Neuronal stem cell (in vitro differentiated cells): ENCODE measurements around the gene BCAM.

Source experiments
- DNase-seq: peaks from one replicate; pipeline ENCODE4 v3.0.0-alpha.2; 2013; ENCODE audit warnings: low spot score
- H2AFZ ChIP-seq: one replicate; pipeline ENCODE4 v1.6.1; 2013; ENCODE audit warnings: mild to moderate bottlenecking, low read length, inconsistent platforms
- H2AK5ac ChIP-seq: 2 replicates; pipeline ENCODE4 v1.6.1; 2013; ENCODE audit warnings: low read depth, mild to moderate bottlenecking, inconsistent platforms, low read length, moderate library complexity, mixed read lengths
- H2BK120ac ChIP-seq: 2 replicates; pipeline ENCODE4 v1.6.1; 2013; ENCODE audit warnings: low read depth, mild to moderate bottlenecking, inconsistent platforms, low read length, moderate library complexity, mixed read lengths
- H2BK12ac ChIP-seq: one replicate; pipeline ENCODE4 v1.6.1; 2013; ENCODE audit warnings: low read length, inconsistent platforms
- H2BK15ac ChIP-seq: 2 replicates; pipeline ENCODE4 v1.6.1; 2013; ENCODE audit warnings: mild to moderate bottlenecking, low read length, inconsistent platforms, mixed read lengths
- H2BK5ac ChIP-seq: one replicate; pipeline ENCODE4 v1.6.1; 2013; ENCODE audit warnings: inconsistent platforms, mild to moderate bottlenecking, low read length, moderate library complexity
- H3K14ac ChIP-seq: one replicate; pipeline ENCODE4 v1.6.1; 2013; ENCODE audit warnings: low read length, inconsistent platforms
- H3K18ac ChIP-seq: 2 replicates; pipeline ENCODE4 v1.6.1; 2013; ENCODE audit warnings: low read length, inconsistent platforms
- H3K23ac ChIP-seq: 2 replicates; pipeline ENCODE4 v1.6.1; 2013; ENCODE audit warnings: low read depth, mild to moderate bottlenecking, mixed read lengths, low read length, inconsistent platforms; ENCODE audit not compliant: poor library complexity
- H3K27ac ChIP-seq: replicated peaks from 3 replicates; pipeline ENCODE4 v1.5.1; 2013; ENCODE audit warnings: low read length, inconsistent platforms
- H3K27me3 ChIP-seq, 3 experiments: 2 replicates each; pipeline ENCODE4 v1.6.1; 2013; ENCODE audit warnings: low read length in 3 of 3, mild to moderate bottlenecking in 2 of 3, inconsistent platforms in 1 of 3, low read depth in 1 of 3, mixed read lengths in 1 of 3, moderate library complexity in 1 of 3; ENCODE audit not compliant: control insufficient read depth in 3 of 3, insufficient read depth in 3 of 3
- H3K36me3 ChIP-seq, 2 donors: replicated peaks in 1 of 2; 2 replicates each; pipeline ENCODE4 v1.6.1; 2013; ENCODE audit warnings: low read length in 2 of 2; ENCODE audit not compliant: control insufficient read depth in 2 of 2, insufficient read depth in 2 of 2
- H3K4ac ChIP-seq: 2 replicates; pipeline ENCODE4 v1.6.1; 2013; ENCODE audit warnings: inconsistent platforms, mild to moderate bottlenecking, low read length, moderate library complexity
- H3K4me1 ChIP-seq, 2 donors: 1 replicate in 1 of 2; 2 replicates in 1 of 2; pipeline ENCODE4 v1.6.1; 2013; ENCODE audit warnings: low read length in 2 of 2, low read depth in 1 of 2; ENCODE audit not compliant: control insufficient read depth in 2 of 2, insufficient read depth in 1 of 2
- H3K4me2 ChIP-seq: one replicate; pipeline ENCODE4 v1.6.1; 2013; ENCODE audit warnings: mild to moderate bottlenecking, low read length, inconsistent platforms; ENCODE audit not compliant: insufficient read depth, poor library complexity, severe bottlenecking
- H3K4me3 ChIP-seq, 2 donors: 2 replicates each; pipeline ENCODE4 v1.5.1; 2013; ENCODE audit warnings: low read length in 2 of 2, mild to moderate bottlenecking in 2 of 2, inconsistent platforms in 1 of 2, moderate library complexity in 1 of 2
- H3K79me1 ChIP-seq: one replicate; pipeline ENCODE4 v1.6.1; 2013; ENCODE audit warnings: low read depth, mild to moderate bottlenecking, inconsistent platforms, low read length, moderate library complexity
- H3K9ac ChIP-seq: one replicate; pipeline ENCODE4 v1.6.1; 2013; ENCODE audit warnings: mild to moderate bottlenecking, low read depth, low read length, inconsistent platforms; ENCODE audit not compliant: poor library complexity
- H3K9me3 ChIP-seq, 2 donors: replicated peaks in 1 of 2; 2 replicates each; pipeline versions ENCODE3 to v1.6.1; 2013; ENCODE audit warnings: low read length in 2 of 2, mild to moderate bottlenecking in 2 of 2, inconsistent platforms in 1 of 2, low read depth in 1 of 2, mixed read lengths in 1 of 2, moderate library complexity in 1 of 2; ENCODE audit not compliant: control insufficient read depth in 2 of 2, insufficient read depth in 1 of 2
- H4K8ac ChIP-seq: one replicate; pipeline ENCODE4 v1.6.1; 2013; ENCODE audit warnings: low read depth, mild to moderate bottlenecking, inconsistent platforms, low read length, moderate library complexity
- H4K91ac ChIP-seq: one replicate; pipeline ENCODE4 v1.6.1; 2013; ENCODE audit warnings: low read length, low read depth, mild to moderate bottlenecking, inconsistent platforms; ENCODE audit not compliant: poor library complexity
- WGBS, 2 donors: extraction: QIAGEN DNeasy Blood & Tissue Kit; methylation state at CpG; one replicate each; pipeline ENCODE4 v1.1.7; 2013; ENCODE audit warnings: missing lambda C conversion rate in 2 of 2, mixed read lengths in 1 of 2; ENCODE audit not compliant: insufficient read length in 2 of 2, insufficient replicate concordance in 1 of 2; ENCODE audit errors: extremely low coverage in 2 of 2; 5-methylcytosine and 5-hydroxymethylcytosine counted together

The BCAM gene

DNA sequence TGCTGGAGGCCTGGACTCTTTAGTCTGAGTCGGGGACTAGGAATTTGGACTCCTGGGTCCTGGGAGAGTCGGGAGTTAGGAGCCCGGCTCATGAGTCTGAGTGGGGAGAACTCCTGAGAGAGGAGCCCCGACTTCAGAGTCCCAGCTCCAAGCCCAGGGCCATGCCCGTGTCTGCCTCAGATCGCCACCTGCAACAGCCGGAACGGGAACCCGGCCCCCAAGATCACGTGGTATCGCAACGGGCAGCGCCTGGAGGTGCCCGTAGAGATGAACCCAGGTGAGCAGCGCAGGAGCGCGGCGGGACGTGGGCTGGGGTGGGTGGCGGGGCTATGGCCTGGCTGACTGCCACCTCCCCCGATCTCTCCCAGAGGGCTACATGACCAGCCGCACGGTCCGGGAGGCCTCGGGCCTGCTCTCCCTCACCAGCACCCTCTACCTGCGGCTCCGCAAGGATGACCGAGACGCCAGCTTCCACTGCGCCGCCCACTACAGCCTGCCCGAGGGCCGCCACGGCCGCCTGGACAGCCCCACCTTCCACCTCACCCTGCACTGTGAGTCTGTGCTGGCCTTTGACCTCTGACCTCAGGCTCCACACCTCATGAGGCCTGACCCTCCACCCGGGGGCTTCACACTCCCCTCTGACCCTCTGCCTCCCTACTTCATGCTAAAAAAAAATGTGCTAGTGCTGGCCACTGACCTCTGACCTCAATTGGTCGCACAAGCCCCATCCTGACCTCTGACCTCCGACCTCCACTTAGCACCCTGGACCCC, 4.4 kb downstream of the BCAM start:
- Histone ChIP-seq H3K4me3 (no peak overlapping the region), H3K4ac (no peak overlapping the region), H3K23ac (peak overlapping the region; percentile 3), H4K91ac (no peak overlapping the region), H4K8ac (no peak overlapping the region), H3K9me3 (peaks cover 0 to 3% of the 10 kb centered on the region in 2 donors), H2BK12ac (no peak overlapping the region), H3K4me2 (no peak overlapping the region), H2BK120ac (no peak overlapping the region), H3K14ac (peak overlapping the region; percentile 44), H3K79me1 (no peaks in the 10 kb centered on the region), H3K36me3 (no peaks in the 10 kb centered on the region), H2BK5ac (no peak overlapping the region), H3K9ac (peak overlapping the region; percentile 63), H2AFZ (no peak overlapping the region), H3K27me3 (peaks cover 0 to 5% (median 2%) of the 10 kb centered on the region in 3 experiments), H3K18ac (no peak overlapping the region), H3K27ac (no peak overlapping the region), H2BK15ac (peak overlapping the region; percentile 43), H3K4me1 (peaks cover 20 to 21% of the 10 kb centered on the region in 2 donors), H2AK5ac (peak overlapping the region; percentile 79)
- no CpG with 5 or more reads among the region's 38 CpGs for WGBS, 2 donors
- no peak for DNase-seq

DNA sequence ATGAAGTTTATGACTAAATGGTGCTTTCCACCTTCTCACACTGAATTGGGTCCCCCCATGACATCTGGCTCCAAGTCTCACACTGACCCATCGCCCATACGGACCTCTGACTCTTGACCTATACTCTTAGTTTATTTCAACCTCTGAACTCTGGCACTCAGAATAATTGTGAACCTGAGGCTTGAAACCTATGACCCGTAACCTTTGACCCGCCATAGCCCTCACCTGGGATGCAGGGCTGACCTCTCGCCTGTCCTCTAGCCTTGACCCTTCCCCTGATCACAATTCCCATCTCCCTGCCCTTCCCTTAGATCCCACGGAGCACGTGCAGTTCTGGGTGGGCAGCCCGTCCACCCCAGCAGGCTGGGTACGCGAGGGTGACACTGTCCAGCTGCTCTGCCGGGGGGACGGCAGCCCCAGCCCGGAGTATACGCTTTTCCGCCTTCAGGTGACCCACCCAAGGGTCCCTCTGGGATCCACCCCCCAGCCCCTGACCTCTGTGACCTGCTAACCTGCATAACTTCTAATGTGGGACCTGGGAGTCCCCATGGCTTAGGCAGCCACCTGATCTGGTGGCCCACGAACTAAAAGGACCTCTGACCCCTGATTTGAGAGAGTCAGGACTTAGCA, 5.1 kb downstream of the BCAM start:
- Histone ChIP-seq H2BK120ac (no peak overlapping the region), H3K9ac (no peak overlapping the region), H2AFZ (no peak overlapping the region), H3K79me1 (no peaks in the 10 kb centered on the region), H4K91ac (no peak overlapping the region), H3K4ac (no peak overlapping the region), H2BK5ac (no peak overlapping the region), H2BK15ac (no peak overlapping the region), H3K4me1 (peaks cover 15 to 18% of the 10 kb centered on the region in 2 donors), H4K8ac (no peak overlapping the region), H2BK12ac (no peak overlapping the region), H3K9me3 (peaks cover 0 to 3% of the 10 kb centered on the region in 2 donors), H3K36me3 (no peaks in the 10 kb centered on the region), H3K4me2 (no peak overlapping the region), H3K27ac (no peak overlapping the region), H3K14ac (no peak overlapping the region), H3K18ac (no peak overlapping the region), H3K23ac (peak overlapping the region; percentile 10), H3K4me3 (no peak overlapping the region), H3K27me3 (peaks cover 0 to 5% (median 2%) of the 10 kb centered on the region in 3 experiments), H2AK5ac (peak overlapping the region; percentile 10)
- DNase-seq = no peak
- no CpG with 5 or more reads among the region's 16 CpGs for WGBS, 2 donors

DNA sequence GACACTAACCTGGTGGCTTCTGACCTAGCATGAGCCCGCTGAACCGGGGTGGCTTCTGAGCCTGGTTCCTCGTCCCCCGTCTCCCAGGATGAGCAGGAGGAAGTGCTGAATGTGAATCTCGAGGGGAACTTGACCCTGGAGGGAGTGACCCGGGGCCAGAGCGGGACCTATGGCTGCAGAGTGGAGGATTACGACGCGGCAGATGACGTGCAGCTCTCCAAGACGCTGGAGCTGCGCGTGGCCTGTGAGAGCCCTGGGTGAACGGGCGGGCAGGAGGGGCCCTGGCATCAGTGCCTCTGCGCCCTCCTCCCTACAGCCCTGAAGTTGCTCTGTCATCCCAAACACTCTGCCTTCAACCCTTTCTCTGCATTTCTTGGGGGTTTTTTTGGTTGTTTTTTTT, 5.6 kb downstream of the BCAM start:
- H3K4me3 ChIP-seq = no peak overlapping the region
- H3K9ac ChIP-seq = peak overlapping the region; percentile 30
- no peak overlapping the region for H3K4ac ChIP-seq
- peak overlapping the region; percentile 10 for H2AK5ac ChIP-seq
- peak overlapping the region; percentile 10 for H3K23ac ChIP-seq
- H3K4me2 ChIP-seq = no peak overlapping the region
- H4K91ac ChIP-seq = no peak overlapping the region
- peaks cover 0 to 3% of the 10 kb centered on the region in 2 donors for H3K9me3 ChIP-seq
- H2BK12ac ChIP-seq = no peak overlapping the region
- no peaks in the 10 kb centered on the region for H3K79me1 ChIP-seq
- no peak overlapping the region for H2BK5ac ChIP-seq
- H2BK15ac ChIP-seq = no peak overlapping the region
- H2AFZ ChIP-seq = no peak overlapping the region
- no CpG with 5 or more reads among the region's 17 CpGs for WGBS, 2 donors
- H2BK120ac ChIP-seq = no peak overlapping the region
- no peak overlapping the region for H3K18ac ChIP-seq
- no peak overlapping the region for H4K8ac ChIP-seq
- H3K36me3 ChIP-seq = no peaks in the 10 kb centered on the region
- no peak overlapping the region for H3K14ac ChIP-seq
- peaks cover 10 to 14% of the 10 kb centered on the region in 2 donors for H3K4me1 ChIP-seq
- DNase-seq = no peak
- no peak overlapping the region for H3K27ac ChIP-seq
- H3K27me3 ChIP-seq = peaks cover 0 to 5% (median 0%) of the 10 kb centered on the region in 3 experiments

DNA sequence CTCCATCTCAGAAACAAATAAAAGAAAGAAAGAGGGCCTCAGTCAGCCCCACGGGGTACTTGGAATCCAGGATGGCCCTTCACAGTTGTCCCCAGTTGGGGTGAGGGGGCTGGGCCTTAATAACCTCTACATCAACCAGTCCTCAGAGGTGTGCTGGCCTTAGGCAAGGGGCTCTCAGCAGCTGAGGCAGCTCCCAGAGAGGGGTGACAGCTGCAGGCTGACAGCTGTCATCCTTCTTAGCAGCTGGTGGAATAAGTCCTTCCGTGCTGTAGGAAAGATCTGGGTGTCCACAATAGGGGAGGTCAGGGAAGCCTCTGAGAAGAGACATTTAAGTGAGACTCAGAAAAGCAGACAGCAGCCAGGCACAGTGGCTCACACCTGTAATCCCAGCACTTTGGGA, 7.4 kb downstream of the BCAM start:
- H3K18ac ChIP-seq = no peak overlapping the region
- DNase-seq = no peak
- no peak overlapping the region for H2BK15ac ChIP-seq
- H3K79me1 ChIP-seq = no peaks in the 10 kb centered on the region
- WGBS, 2 donors = no CpG with 5 or more reads among the region's 2 CpGs
- H3K36me3 ChIP-seq = no peaks in the 10 kb centered on the region
- no peak overlapping the region for H3K4me3 ChIP-seq
- H3K9ac ChIP-seq = no peak overlapping the region
- peaks cover 0 to 3% of the 10 kb centered on the region in 2 donors for H3K9me3 ChIP-seq
- no peak overlapping the region for H2BK120ac ChIP-seq
- H3K4me1 ChIP-seq = peaks cover under 1 to 1% of the 10 kb centered on the region in 2 donors
- H2AFZ ChIP-seq = no peak overlapping the region
- H2BK12ac ChIP-seq = no peak overlapping the region
- no peak overlapping the region for H3K27ac ChIP-seq
- H3K4ac ChIP-seq = no peak overlapping the region
- H2BK5ac ChIP-seq = no peak overlapping the region
- no peak overlapping the region for H4K91ac ChIP-seq
- H2AK5ac ChIP-seq = no peak overlapping the region
- H3K4me2 ChIP-seq = no peak overlapping the region
- H3K23ac ChIP-seq = no peak overlapping the region
- H3K27me3 ChIP-seq = peaks cover 0 to 2% (median 0%) of the 10 kb centered on the region in 3 experiments
- no peak overlapping the region for H3K14ac ChIP-seq
- no peak overlapping the region for H4K8ac ChIP-seq
